ENCODE results near the gene RNFT2. TPM values are rescaled to one million over a fixed set of nuclear protein-coding genes. Genes with fewer than 3 reads are reported as not detected.

The RNFT2 gene
- total RNA-seq, 1 experiment from 2014 or later: 34.9 TPM

- ChIA-PET POLR2A (no interaction called here), RAD21 (ENCODE audit: low non-redundant PET in 1 of 2, low total read pairs in 2 of 2, uncharacterized antibody in 2 of 2, unreplicated experiment in 2 of 2) (interaction anchor here (0.6 kb wide), 3 partner anchors 28 to 174 kb away, joined by 3 to 4 read pairs (median 3); no protein-coding TSS in a partner anchor), CTCF (interaction anchor here (0.6 to 1.9 kb wide), 5 partner anchors 8 to 179 kb away, joined by 3 to 17 read pairs (median 15); no protein-coding TSS in a partner anchor)
- no TSS peak for BruUV-seq (replicated peaks)
- Histone ChIP-seq H2AFZ (ENCODE audit: low read depth, low read length, poor library complexity, severe bottlenecking) (no peak overlapping the region), H3K27me3 (ENCODE audit: insufficient read depth, low read length) (no peaks in the 10 kb centered on the region), H3K79me2 (ENCODE audit: insufficient read depth, low read length) (no peaks in the 10 kb centered on the region), H3K36me3 (ENCODE audit: control insufficient read depth in 1 of 2, insufficient read depth in 2 of 2, low read length in 2 of 2) (no peaks in the 10 kb centered on the region), H3K9me3 (ENCODE audit: control insufficient read depth in 1 of 2, insufficient read depth in 1 of 2, low read depth in 1 of 2, low read length in 2 of 2) (no peaks in the 10 kb centered on the region), H3K4me3 (replicated peaks in 1 of 2; ENCODE audit: low read depth in 1 of 2, low read length in 2 of 2) (no peak overlapping the region), H3K9me2 (ENCODE audit: insufficient read depth) (no peaks in the 10 kb centered on the region), H3K27ac (ENCODE audit: low read depth, low read length) (no peak overlapping the region), H3K4me2 (ENCODE audit: low read length) (no peak overlapping the region), H4K20me1 (ENCODE audit: insufficient read depth) (no peaks in the 10 kb centered on the region), H3K4me1 (ENCODE audit: control insufficient read depth in 1 of 2, insufficient read depth in 2 of 2, low read length in 2 of 2) (peaks cover 14 to 32% of the 10 kb centered on the region in 2 experiments; a peak in 3 of 4 replicates), H3K9ac (ENCODE audit: low read length) (no peak overlapping the region)
- no peak for DNase-seq (ENCODE audit: low read depth, low spot score)
- TF ChIP-seq ZBTB33 (IDR thresholded peaks at IDR 0.05; ENCODE audit: extremely low read depth, insufficient replicate concordance, low read length): no peak
- TF ChIP-seq, protein P1, sequence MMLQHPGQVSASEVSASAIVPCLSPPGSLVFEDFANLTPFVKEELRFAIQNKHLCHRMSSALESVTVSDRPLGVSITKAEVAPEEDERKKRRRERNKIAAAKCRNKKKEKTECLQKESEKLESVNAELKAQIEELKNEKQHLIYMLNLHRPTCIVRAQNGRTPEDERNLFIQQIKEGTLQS (IDR thresholded peaks at IDR 0.05): no peak
- peak; percentile 83 for TF ChIP-seq RAD21 (IDR thresholded peaks at IDR 0.05; ENCODE audit: low read depth)
- TF ChIP-seq, protein P2, sequence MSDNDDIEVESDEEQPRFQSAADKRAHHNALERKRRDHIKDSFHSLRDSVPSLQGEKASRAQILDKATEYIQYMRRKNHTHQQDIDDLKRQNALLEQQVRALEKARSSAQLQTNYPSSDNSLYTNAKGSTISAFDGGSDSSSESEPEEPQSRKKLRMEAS (IDR thresholded peaks at IDR 0.05): no peak
- TF ChIP-seq TCF7L2 (IDR thresholded peaks at IDR 0.05; ENCODE audit: borderline replicate concordance, extremely low read depth, insufficient read depth, insufficient read length): no peak
- TF ChIP-seq SRF (IDR thresholded peaks at IDR 0.05; ENCODE audit: low read depth): no peak
- no peak for TF ChIP-seq EZH2 (IDR thresholded peaks at IDR 0.05)
- no peak for TF ChIP-seq ZNF274 (IDR thresholded peaks at IDR 0.05; ENCODE audit: low read depth, low read length)
- peak in 2 of 3 experiments; percentile 43 to 74; a peak in 4 of 6 replicates for TF ChIP-seq CTCF (IDR thresholded peaks at IDR 0.05 in 2 of 3, conservative IDR thresholded peaks at IDR 0.05 in 1 of 3; ENCODE audit: borderline replicate concordance in 1 of 3, insufficient read depth in 1 of 3, low read depth in 2 of 3, low read length in 2 of 3)
- TF ChIP-seq SP1 (IDR thresholded peaks at IDR 0.05; ENCODE audit: low read depth): no peak
- no peak for TF ChIP-seq ZFX (IDR thresholded peaks at IDR 0.05)
- ATAC-seq: no peak
- intact Hi-C loops (cut with micrococcal nuclease): loop anchor here (2.0 kb wide), 1 partner anchor 180 kb away; no protein-coding TSS in a partner anchor
Observed at GRCh38 chr12:116882742-116883141, 144.6 kb downstream of the RNFT2 start.

Measured in HCT116 (cell line).